ENCODE results near the gene KMT2C. TPM values are rescaled to one million over a fixed set of nuclear protein-coding genes. Genes with fewer than 3 reads are reported as not detected.

Gene KMT2C
- total and polyA plus RNA-seq, 2 of the 13 experiments (the other 11 are each of a cell fraction or from before 2014, with no cell fraction given): 7.1 to 14.4 TPM

- no peak for TF ChIP-seq CREB3 (CRISPR knock-in tag; IDR thresholded peaks at IDR 0.05)
- 0 out of 2 replicates have a peak, but pooled peaks have one; percentile 26 for TF ChIP-seq MYC (CRISPR knock-in tag; IDR thresholded peaks at IDR 0.05; ENCODE audit: borderline replicate concordance)
- 0 out of 2 replicates have a peak, but pooled peaks have one; percentile 10 for TF ChIP-seq HDAC1 (CRISPR knock-in tag; IDR thresholded peaks at IDR 0.05)
- peak; percentile 33; the same call in 1 of the 2 replicates for TF ChIP-seq GABPB1 (CRISPR knock-in tag; IDR thresholded peaks at IDR 0.05)
- peak; percentile 50 for TF ChIP-seq SAP130 (CRISPR knock-in tag; IDR thresholded peaks at IDR 0.05; ENCODE audit: low read depth)
- peak; percentile 58; the same call in 1 of the 2 replicates for TF ChIP-seq RBFOX2 (IDR thresholded peaks at IDR 0.05; ENCODE audit: low read depth, low read length)
- no peak for TF ChIP-seq ZNF674 (CRISPR knock-in tag; IDR thresholded peaks at IDR 0.05; ENCODE audit: low read depth)
- peak; percentile 32; the same call in 1 of the 2 replicates for TF ChIP-seq POLR2G (IDR thresholded peaks at IDR 0.05; ENCODE audit: low read depth, low read length)
- peak; percentile 91 for TF ChIP-seq ZBTB14 (CRISPR knock-in tag; IDR thresholded peaks at IDR 0.05)
- 0 out of 2 replicates have a peak, but pooled peaks have one; percentile 3 for TF ChIP-seq ARID4A (CRISPR knock-in tag; IDR thresholded peaks at IDR 0.05; ENCODE audit: borderline replicate concordance)
- peak; percentile 44; the same call in 1 of the 2 replicates for TF ChIP-seq SALL1 (CRISPR knock-in tag; IDR thresholded peaks at IDR 0.05)
- no peak for TF ChIP-seq MATR3 (CRISPR knock-in tag; IDR thresholded peaks at IDR 0.05)
- no peak for TF ChIP-seq ZNF333 (CRISPR knock-in tag; IDR thresholded peaks at IDR 0.05; ENCODE audit: borderline replicate concordance)
- TF ChIP-seq MAZ (IDR thresholded peaks at IDR 0.05; ENCODE audit: borderline replicate concordance, low read depth, low read length): peak; percentile 32; the same call in 1 of the 2 replicates
- TF ChIP-seq MAZ (CRISPR knock-in tag; IDR thresholded peaks at IDR 0.05; ENCODE audit: low read depth): peak; percentile 32; the same call in 1 of the 2 replicates
- peak; percentile 44; the same call in 1 of the 2 replicates for TF ChIP-seq PATZ1 (CRISPR knock-in tag; IDR thresholded peaks at IDR 0.05)
- peak; percentile 22; the same call in 1 of the 2 replicates for TF ChIP-seq ZBTB2 (CRISPR knock-in tag; IDR thresholded peaks at IDR 0.05; ENCODE audit: low read depth)
- TF ChIP-seq YEATS4 (CRISPR knock-in tag; IDR thresholded peaks at IDR 0.05; ENCODE audit: borderline replicate concordance): peak; percentile 44; the same call in 1 of the 2 replicates
Observed at GRCh38 chr7:152435384-152436110, at the start of gene KMT2C (continued).
